ENCODE measurements around the gene C5orf15. TPM values are rescaled to one million over a fixed set of nuclear protein-coding genes. Genes with fewer than 3 reads are reported as not detected.

Gene C5orf15
- polyA plus RNA-seq, 1 of the 3 experiments (the other 2 are of a cell fraction) = 81.0 TPM

DNA sequence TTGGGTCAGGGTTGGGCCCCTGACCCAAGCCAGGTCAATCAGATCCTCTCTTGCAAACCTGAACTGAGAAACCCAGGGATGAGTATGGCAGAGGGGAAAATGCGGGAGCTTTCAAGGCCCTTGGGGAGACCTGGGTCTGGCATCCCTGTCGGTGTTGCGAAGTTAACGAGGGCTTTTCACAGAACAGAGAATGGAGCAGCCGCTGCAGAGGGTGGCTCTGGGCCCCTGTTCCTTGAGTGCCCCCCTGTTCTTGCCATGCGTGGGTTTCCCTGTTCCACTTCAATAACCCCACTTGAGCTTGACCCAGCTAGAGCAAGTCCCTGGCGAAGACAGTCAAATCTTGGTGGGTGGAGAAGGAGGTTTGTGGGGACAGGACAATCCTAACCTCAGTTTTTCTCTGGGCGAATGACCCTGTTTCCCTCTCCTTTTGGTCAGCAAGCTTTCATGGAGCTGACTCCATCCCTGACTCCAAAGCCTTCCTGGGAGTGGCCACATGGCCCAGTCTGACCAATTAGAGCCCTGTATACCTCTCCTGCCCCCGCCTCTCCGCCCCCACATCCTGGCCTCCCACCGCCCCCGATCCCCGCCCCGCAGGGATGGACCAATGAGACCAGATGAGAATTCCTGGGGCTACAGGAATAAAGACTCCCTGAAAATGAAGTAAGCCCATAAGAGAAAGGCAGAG is 39.3 kb upstream of the C5orf15 start:
- 60% methylated on average over 12 of the region's 14 CpGs for WGBS (ENCODE audit: low lambda C conversion rate)

GRCh38 chr5:134006115-134006514 is 37.7 kb upstream of the C5orf15 start:
- POLR2A ChIA-PET = no interaction called here
- H3K4me2 ChIP-seq = peak overlapping the region; percentile 98

More for the DNA sequence above, 39.3 kb upstream of the C5orf15 start:
- H3K9me2 ChIP-seq = no peaks in the 10 kb centered on the region
- peak overlapping the region in 1 of 2 experiments; percentile 58; a peak in 2 of 4 replicates for H3K27ac ChIP-seq (ENCODE audit: low read depth in 2 of 2, low read length in 1 of 2)
- CTCF ChIA-PET = interaction anchor here (1.4 to 6.7 kb wide), 4 partner anchors 9 to 32 kb away, joined by 4 to 32 read pairs (median 7); no protein-coding TSS in a partner anchor
- H2AFZ ChIP-seq (ENCODE audit: low read depth) = no peak overlapping the region
- peaks cover 11% of the 10 kb centered on the region for H4K20me1 ChIP-seq (ENCODE audit: insufficient read depth)
- H3F3A ChIP-seq (replicated peaks; ENCODE audit: insufficient read depth) = peaks cover 9% of the 10 kb centered on the region
- H3K4me3 ChIP-seq (ENCODE audit: low read depth in 2 of 2, low read length in 1 of 2) = no peak overlapping the region
- no peaks in the 10 kb centered on the region for H3K9me3 ChIP-seq
- DNase-seq = peak; percentile 86
- POLR2A ChIA-PET = no interaction called here
- H3K36me3 ChIP-seq (replicated peaks in 1 of 2; ENCODE audit: control insufficient read depth in 1 of 2, insufficient read depth in 2 of 2, low read length in 1 of 2) = no peaks in the 10 kb centered on the region
- H3K4me2 ChIP-seq = no peak overlapping the region
- TF ChIP-seq MEF2A (IDR thresholded peaks at IDR 0.05; ENCODE audit: borderline replicate concordance, low read depth) = no peak
- TF ChIP-seq, protein P1, sequence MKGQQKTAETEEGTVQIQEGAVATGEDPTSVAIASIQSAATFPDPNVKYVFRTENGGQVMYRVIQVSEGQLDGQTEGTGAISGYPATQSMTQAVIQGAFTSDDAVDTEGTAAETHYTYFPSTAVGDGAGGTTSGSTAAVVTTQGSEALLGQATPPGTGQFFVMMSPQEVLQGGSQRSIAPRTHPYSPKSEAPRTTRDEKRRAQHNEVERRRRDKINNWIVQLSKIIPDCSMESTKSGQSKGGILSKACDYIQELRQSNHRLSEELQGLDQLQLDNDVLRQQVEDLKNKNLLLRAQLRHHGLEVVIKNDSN (IDR thresholded peaks at IDR 0.05; ENCODE audit: borderline replicate concordance, low read depth) = peak; percentile 79; the same call in 1 of the 2 replicates
- no peak overlapping the region for H3K9ac ChIP-seq
- H3K27me3 ChIP-seq (ENCODE audit: insufficient read depth) = no peaks in the 10 kb centered on the region
- H3K79me2 ChIP-seq (ENCODE audit: insufficient read depth) = peaks cover 30% of the 10 kb centered on the region
- peaks cover 12 to 28% of the 10 kb centered on the region in 2 experiments; a peak in 2 of 4 replicates for H3K4me1 ChIP-seq (ENCODE audit: control insufficient read depth in 1 of 2, insufficient read depth in 2 of 2, low read depth in 1 of 2, low read length in 1 of 2)

More at GRCh38 chr5:134006115-134006514, 37.7 kb upstream of the C5orf15 start:
- CTCF ChIA-PET = interaction anchor here (1.1 to 6.7 kb wide), 2 partner anchors 10 to 33 kb away, joined by 6 to 32 read pairs; no protein-coding TSS in a partner anchor
- DNase-seq = no peak
- H3K4me1 ChIP-seq (ENCODE audit: control insufficient read depth in 1 of 2, insufficient read depth in 2 of 2, low read depth in 1 of 2, low read length in 1 of 2) = peaks cover 16 to 33% of the 10 kb centered on the region in 2 experiments; a peak in 2 of 4 replicates
- no peaks in the 10 kb centered on the region for H3K27me3 ChIP-seq (ENCODE audit: insufficient read depth)
- no peak overlapping the region for H3K9ac ChIP-seq
- H3K36me3 ChIP-seq (replicated peaks in 1 of 2; ENCODE audit: control insufficient read depth in 1 of 2, insufficient read depth in 2 of 2, low read length in 1 of 2) = peaks cover 2 to 4% of the 10 kb centered on the region in 2 experiments
- peaks cover 27% of the 10 kb centered on the region for H4K20me1 ChIP-seq (ENCODE audit: insufficient read depth)
- 96% methylated on average over 8 of the region's 13 CpGs for WGBS (ENCODE audit: low lambda C conversion rate)
- peak overlapping the region; percentile 92 to 95; a peak in 3 of 4 replicates for H3K27ac ChIP-seq (ENCODE audit: low read depth in 2 of 2, low read length in 1 of 2)
- peaks cover 46% of the 10 kb centered on the region for H3K79me2 ChIP-seq (ENCODE audit: insufficient read depth)
- TF ChIP-seq NRF1 (IDR thresholded peaks at IDR 0.05; ENCODE audit: low read depth, low read length) (no peak), IRF3 (IDR thresholded peaks at IDR 0.05; ENCODE audit: low read depth, low read length) (no peak), REST (IDR thresholded peaks at IDR 0.05; ENCODE audit: low read depth, low read length) (no peak), FOXJ3 (CRISPR knock-in tag; IDR thresholded peaks at IDR 0.05) (no peak), NFIC (IDR thresholded peaks at IDR 0.05; ENCODE audit: borderline replicate concordance) (no peak), USF2 (IDR thresholded peaks at IDR 0.05; ENCODE audit: borderline replicate concordance, low read depth, low read length) (no peak), MXI1 (IDR thresholded peaks at IDR 0.05; ENCODE audit: low read depth, low read length) (no peak), RFX5 (IDR thresholded peaks at IDR 0.05; ENCODE audit: low read length) (no peak)
- H2AFZ ChIP-seq (ENCODE audit: low read depth) = no peak overlapping the region
- H3K9me3 ChIP-seq = no peaks in the 10 kb centered on the region
- H3K4me3 ChIP-seq (ENCODE audit: low read depth in 2 of 2, low read length in 1 of 2) = peak overlapping the region in 1 of 2 experiments; percentile 83; a peak in 2 of 4 replicates
- no peaks in the 10 kb centered on the region for H3K9me2 ChIP-seq
- H3F3A ChIP-seq (replicated peaks; ENCODE audit: insufficient read depth) = peaks cover 9% of the 10 kb centered on the region

Measured in SK-N-SH (cell line).